ENCODE results near the gene CTSZ.
A peak's percentile ranks its signal among the peaks of the same experiment; 100 is the strongest.
"Not testable (repeated sequence)": the region's sequence is repeated elsewhere in the genome, so short reads cannot be mapped to it uniquely, and the experiment has no call there.

The CTSZ gene

DNA sequence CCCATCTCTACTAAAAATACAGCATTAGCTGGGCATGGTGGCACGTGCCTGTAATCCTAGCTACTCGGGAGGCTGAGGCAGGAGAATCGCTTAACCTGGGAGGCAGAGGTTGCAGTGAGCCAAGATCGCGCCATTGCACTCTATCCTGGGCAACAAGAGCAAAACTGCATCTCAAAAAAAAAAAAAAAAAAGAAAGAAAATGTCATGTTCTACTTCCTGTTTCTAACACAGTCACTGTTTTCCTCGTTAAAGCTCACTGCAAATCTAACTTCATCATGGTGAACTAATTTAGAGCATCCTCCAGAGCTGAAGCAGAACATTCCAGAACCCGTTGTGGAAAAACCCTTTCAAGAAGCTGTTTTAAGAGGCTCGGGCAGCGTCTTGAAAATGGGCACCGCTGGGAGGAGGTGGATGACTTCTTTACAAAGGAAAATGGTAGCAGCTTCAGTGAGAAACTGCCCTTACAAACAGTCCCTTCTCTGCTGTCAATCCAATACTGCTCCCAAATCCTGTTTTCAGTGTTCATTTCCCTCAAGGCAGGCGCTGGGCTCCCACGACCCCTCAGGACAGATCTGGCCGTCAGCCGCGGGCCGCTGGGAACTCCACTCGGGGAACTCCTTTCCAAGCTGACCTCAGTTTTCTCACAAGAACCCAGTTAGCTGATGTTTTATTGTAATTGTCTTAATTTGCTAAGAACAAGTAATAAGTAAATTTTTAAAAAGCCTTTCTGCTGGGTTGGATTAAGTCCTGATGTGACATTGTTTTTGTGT is 12.5 kb downstream of the CTSZ start:
- no peak for DNase-seq

DNA sequence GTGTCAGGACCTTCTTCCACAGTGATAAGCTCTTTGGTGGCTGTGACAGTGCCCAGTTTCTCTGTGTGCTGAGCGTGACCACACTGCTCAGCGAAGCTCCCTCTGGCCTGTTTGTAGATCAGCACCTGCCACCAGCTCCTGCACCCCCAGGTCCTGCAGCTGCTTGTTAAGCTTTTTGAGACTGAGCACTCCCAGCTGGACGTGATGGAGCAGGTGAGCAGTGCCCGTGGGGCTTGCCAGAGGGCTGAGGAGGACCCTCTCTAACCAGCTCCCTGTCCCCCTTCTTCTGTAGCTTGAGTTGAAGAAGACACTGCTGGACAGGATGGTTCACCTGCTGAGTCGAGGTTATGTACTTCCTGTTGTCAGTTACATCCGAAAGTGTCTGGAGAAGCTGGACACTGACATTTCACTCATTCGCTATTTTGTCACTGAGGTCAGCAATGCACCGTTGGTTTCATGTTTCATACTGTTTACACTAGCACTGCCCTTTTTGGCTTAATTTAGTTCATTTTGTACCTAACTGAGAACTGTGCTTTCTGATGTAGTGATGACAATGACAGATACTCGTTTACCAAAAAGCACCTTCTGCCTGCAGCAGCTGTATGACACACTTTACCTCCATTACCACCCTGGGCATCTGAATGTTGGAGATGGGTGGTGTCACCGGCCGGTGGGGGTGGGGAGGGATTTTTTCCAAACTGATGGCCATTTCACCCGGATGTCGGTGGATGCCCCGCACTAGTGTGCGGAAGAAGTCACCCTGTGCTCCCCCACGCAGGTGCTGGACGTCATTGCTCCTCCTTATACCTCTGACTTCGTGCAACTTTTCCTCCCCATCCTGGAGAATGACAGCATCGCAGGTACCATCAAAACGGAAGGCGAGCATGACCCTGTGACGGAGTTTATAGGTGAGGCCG is 13.5 kb downstream of the CTSZ start:
- DNase-seq: no peak

GRCh38 chr20:58992911-58993310 is 14.1 kb downstream of the CTSZ start:
- no peak for DNase-seq

GRCh38 chr20:58991715-58992114 is 15.3 kb downstream of the CTSZ start:
- DNase-seq: no peak

- no peak for DNase-seq
Measured at GRCh38 chr20:58990651-58991445, 16.2 kb downstream of the CTSZ start.

GRCh38 chr20:58989196-58989595 is 17.9 kb downstream of the CTSZ start:
- DNase-seq: no peak

GRCh38 chr20:58988565-58988882 is 18.5 kb downstream of the CTSZ start:
- DNase-seq: no peak

DNA sequence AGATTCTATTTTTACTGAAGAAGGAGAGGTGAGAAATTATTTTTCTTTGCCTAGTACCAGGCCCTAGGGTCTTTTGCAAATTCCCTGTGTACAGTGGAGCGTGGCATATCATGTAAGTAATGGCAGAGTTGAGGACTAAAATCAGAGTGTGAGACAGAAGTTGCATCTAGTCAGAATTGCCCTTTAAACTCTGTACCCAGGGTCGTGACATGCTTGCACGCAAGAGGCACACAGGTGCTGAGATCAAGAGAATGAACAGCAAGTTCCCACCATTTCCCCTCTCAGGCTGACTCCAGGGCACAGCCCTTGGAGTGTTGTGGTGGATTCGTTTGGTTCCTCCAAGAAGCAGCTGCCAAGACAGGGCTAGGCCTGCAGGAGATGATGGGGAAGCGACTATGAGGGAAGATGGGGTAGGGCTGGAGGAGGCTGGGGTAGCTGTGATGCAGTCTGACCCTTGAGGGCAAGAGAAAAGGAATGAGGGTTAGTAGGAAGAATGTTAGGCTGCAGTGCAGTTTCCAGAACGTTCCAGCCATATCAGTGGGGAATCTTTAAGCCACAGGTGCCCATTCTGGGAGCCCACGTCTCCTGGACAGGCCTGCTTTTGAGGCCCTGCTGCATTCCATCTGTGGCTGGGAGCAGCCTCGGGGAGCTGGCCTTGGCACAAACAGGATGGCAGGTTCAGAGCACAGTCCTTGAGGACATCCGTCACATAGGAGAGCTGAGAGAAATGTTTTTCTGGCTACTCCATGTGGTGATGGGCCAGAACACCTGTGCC is 19.1 kb downstream of the CTSZ start:
- DNase-seq: no peak

DNA sequence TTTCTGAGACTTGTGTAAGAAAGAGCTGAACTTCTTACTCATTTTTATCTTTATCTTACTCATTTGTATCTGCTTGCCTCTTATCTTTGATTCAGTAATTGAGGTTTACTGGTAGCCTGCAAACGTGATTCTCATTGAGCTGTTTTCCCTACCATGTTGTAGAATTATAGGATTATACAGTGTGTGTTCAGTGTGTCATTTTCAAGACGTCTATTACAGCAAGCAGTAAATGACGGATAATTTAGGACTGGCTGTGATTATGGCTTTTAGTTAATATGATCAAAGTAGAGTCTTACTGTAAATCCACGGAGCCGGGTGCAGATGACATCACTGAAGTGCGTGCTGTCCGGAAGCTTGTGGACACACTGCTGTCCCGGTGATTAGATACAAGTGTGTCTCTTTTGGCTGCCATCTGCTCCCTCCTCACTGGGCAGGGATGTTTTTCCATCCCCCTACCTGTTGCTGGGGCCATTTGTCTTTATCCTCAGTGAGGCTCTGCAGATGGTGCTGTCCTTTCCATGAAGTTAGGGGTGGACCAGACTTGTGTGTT is 20.0 kb downstream of the CTSZ start:
- no peak for DNase-seq

DNA sequence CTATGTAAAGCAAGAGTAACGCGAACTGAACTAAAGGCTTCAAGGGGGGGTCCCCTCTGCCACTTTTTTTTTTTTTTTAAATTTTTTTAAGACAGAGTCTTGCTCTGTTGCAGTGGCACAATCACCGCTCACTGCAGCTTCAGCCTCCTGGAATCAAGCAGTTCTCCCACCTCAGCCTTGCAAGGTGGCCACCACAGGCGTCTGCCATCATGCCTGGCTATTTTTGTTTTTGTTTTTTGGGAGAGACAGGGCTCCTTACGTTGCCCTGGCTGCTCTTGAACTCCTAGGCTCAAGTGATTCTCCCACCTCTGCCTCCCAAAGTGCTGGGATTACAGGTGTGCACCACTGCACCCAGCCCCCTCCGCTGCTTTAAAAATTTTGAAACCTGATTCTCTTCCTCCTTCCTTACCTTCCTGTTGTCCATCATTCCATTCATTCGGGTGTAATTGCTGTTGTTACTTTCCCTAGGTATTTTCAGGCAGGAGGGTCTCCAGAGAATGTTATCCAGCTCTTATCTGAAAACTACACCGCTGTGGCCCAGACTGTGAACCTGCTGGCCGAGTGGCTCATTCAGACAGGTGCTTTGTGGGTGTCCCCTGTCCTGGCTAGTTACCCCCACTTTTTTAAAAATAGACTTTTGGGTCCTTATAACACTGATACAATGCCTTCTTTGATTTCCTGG is 20.6 kb downstream of the CTSZ start:
- DNase-seq: no peak

DNA sequence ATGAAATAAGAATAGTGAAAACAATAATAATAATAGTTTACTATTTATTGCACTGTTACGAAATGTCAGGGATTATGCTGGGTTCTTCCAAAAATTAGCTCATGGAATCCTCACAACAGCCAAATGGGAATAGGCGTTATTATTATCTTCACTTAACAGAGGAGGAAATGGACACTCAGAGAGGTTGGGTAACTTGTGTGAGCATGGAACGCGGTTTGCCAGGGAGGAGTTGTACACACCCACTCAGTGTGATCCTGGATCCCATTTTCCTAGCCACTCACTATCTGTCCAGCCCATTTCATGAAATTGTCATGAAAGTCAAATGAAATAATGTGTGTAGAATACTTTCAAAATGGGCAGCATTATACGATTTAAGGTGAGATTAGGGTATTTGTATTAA is 21.4 kb downstream of the CTSZ start:
- no peak for DNase-seq

- no peak for DNase-seq
Measured at GRCh38 chr20:58984691-58985090, 22.4 kb downstream of the CTSZ start.

GRCh38 chr20:58983115-58983468 is 24.0 kb downstream of the CTSZ start:
- DNase-seq: not testable (repeated sequence)

- no peak for DNase-seq
Measured at GRCh38 chr20:58982406-58983114, 24.5 kb downstream of the CTSZ start.

- peak; percentile 17 for DNase-seq
Measured at GRCh38 chr20:58981628-58982364, 25.3 kb downstream of the CTSZ start.

DNA sequence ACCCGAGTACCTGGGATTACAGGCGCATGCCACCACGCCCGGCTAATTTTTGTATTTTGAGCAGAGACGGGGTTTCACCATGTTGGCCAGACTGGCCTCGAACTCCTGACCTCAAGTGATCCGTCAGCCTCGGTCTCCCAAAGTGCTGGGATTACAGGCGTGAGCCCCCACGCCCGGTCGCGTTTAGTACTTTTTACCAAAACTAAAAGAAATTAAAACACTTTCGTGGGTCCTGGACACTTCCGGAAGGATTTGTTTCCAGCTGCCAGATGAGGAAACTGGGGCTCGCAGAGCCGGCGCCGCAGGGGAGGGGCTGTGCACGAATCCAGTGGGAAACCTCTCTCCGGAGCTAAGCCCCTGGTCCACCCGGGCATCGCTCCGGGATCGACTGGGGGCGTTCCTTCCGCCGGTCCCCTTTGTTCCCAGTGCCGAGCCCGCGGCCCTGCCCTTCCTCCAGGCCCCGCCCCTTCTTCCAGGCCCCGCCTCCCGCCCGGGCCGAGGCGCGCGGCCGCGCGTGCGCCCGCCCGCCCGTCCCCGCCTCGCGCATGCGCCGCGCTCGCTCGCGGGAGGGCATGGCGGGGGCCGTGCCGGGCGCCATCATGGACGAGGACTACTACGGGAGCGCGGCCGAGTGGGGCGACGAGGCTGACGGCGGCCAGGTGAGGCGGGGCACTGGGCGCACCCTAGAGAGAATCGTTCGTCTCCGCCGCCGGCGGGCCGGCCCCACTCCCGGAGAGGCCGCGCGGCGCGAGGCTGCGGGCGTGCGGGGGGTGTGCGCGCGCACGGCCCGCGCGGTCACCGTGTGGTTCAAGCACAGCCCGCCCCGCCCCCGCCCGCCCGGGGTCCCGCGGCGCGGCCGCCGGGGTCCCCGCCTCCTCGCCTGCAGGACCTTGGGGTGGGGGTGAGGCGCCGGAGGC is 26.1 kb downstream of the CTSZ start, which contains the start of gene NELFCD:
Gene NELFCD (plus strand): TSS at position 546 of the 917 bp plus-strand sequence. CDS start 54 bp downstream, at position 600.
- DNase-seq: peak; percentile 92

DNA sequence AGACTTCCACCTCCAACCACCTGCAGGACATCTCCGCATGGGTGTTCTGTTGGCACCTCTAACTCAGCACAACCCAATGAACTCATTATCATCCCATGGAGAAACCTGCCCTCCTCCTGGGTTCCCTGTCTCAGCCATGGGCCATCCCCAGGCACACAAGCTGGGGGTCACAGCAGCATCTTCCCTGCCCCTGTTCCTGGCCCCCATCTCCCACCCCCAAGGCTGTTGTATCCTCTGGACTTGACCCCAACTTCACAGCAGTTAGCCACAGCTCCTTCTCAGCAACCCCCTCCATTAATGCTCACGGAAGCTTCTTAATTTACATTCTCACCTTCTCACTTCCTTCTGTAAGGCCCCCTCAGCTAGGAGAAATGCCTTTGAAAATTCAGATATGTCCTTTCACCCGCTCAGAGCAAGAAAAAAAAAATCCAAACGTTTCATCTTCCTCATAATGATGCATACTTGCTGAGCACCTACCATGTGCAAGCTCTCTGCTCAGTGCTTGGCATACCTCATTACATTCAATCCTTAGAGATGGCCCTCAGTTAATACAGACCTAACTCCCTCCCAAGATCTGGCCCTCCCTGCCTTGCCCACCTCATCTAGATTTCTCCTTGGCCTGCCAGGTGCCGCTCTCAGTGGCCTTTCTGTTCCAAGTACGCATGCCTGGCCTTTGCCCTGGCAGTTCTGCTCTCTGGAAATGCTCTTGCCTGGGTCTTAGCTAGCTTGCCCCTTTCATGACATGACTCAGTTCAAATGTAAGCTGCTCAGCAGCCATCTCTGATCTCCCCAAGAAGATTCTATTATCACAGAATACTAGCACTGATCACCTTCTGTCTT is 28.5 kb downstream of the CTSZ start:
- DNase-seq: no peak

Measured in stimulated activated CD4-positive, alpha-beta T cell treated with anti-CD3 and anti-CD28 coated beads, Interleukin-4, amount 100 ng/mL, for 1 hour (primary cell).